ENCODE results near the gene MACROD2. TPM values are rescaled to one million over a fixed set of nuclear protein-coding genes. Genes with fewer than 3 reads are reported as not detected.

Gene MACROD2
- total and polyA plus RNA-seq, 8 donors, result 0.78 to 31.3 (median 10.9) TPM; not detected in 1

DNA sequence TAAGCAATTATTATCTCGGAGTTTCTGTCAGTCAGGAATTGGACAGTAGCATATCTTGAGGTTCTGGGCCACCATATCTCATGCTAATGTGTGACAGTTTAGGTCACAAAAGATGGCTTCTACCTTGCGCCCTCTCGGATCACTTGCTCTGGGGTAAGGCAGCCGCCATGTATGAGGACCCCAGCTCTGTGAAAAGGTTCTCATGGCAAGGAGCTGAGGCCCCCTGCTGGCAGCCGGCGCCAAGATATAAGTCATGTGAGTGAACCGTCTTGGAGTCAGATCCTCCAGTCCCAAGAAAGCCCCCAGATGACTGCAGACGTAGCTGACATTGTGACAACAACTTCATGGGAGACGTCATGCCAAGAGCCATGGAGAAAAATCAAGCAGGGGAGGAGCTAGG lies 1907.2 kb downstream of the MACROD2 start:
- intact Hi-C loops (cut with DNase I; ENCODE audit: low total_unique reads), result no loop called here
- TF ChIP-seq, protein P1, sequence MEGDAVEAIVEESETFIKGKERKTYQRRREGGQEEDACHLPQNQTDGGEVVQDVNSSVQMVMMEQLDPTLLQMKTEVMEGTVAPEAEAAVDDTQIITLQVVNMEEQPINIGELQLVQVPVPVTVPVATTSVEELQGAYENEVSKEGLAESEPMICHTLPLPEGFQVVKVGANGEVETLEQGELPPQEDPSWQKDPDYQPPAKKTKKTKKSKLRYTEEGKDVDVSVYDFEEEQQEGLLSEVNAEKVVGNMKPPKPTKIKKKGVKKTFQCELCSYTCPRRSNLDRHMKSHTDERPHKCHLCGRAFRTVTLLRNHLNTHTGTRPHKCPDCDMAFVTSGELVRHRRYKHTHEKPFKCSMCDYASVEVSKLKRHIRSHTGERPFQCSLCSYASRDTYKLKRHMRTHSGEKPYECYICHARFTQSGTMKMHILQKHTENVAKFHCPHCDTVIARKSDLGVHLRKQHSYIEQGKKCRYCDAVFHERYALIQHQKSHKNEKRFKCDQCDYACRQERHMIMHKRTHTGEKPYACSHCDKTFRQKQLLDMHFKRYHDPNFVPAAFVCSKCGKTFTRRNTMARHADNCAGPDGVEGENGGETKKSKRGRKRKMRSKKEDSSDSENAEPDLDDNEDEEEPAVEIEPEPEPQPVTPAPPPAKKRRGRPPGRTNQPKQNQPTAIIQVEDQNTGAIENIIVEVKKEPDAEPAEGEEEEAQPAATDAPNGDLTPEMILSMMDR (IDR thresholded peaks at IDR 0.05), result no peak
- TF ChIP-seq EP300 (IDR thresholded peaks at IDR 0.05) (no peak), POLR2A (IDR thresholded peaks at IDR 0.05) (no peak), POLR2AphosphoS5 (IDR thresholded peaks at IDR 0.05) (no peak)
- Histone ChIP-seq H3K27ac (no peak overlapping the region), H3K36me3 (no peaks in the 10 kb centered on the region), H3K27me3 (no peaks in the 10 kb centered on the region), H3K9me3 (no peaks in the 10 kb centered on the region), H3K4me1 (no peaks in the 10 kb centered on the region), H3K4me3 (no peak overlapping the region)
- WGBS, 5 donors, result 84 to 91% (median 87%) methylated on average over 9 of the region's 9 CpGs
- no peak for DNase-seq

DNA sequence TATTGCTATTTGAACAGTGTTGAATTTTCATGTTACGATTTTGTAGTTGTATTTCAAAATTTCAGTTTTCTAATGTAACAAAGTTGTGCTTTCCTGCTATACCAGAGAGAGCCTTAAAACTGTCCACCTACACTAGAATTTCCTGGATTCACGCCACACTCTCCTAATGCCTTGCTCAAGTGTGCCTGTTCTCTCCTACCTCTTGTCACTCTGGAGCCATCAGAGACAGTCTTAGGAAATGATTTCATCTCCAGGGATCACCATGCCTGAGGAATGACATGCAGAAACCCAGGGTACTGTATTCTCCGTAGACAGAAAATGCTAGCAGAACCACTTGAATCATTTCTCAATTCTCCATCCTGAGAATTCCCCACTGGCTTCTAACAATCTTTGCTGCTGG lies 1910.3 kb downstream of the MACROD2 start:
- no peak for DNase-seq
- TF ChIP-seq, protein P1 (IDR thresholded peaks at IDR 0.05), result no peak
- TF ChIP-seq POLR2A (IDR thresholded peaks at IDR 0.05), result no peak
- TF ChIP-seq POLR2AphosphoS5 (IDR thresholded peaks at IDR 0.05), result no peak
- TF ChIP-seq EP300 (IDR thresholded peaks at IDR 0.05), result no peak
- H3K27ac ChIP-seq, result no peak overlapping the region
- H3K4me3 ChIP-seq, result no peak overlapping the region
- intact Hi-C loops (cut with DNase I; ENCODE audit: low total_unique reads), result no loop called here
- H3K27me3 ChIP-seq, result no peaks in the 10 kb centered on the region
- WGBS, 5 donors, result 78 to 90% (median 86%) methylated on average over 3 of the region's 3 CpGs
- H3K9me3 ChIP-seq, result no peaks in the 10 kb centered on the region
- H3K4me1 ChIP-seq, result no peaks in the 10 kb centered on the region
- no peaks in the 10 kb centered on the region for H3K36me3 ChIP-seq

DNA sequence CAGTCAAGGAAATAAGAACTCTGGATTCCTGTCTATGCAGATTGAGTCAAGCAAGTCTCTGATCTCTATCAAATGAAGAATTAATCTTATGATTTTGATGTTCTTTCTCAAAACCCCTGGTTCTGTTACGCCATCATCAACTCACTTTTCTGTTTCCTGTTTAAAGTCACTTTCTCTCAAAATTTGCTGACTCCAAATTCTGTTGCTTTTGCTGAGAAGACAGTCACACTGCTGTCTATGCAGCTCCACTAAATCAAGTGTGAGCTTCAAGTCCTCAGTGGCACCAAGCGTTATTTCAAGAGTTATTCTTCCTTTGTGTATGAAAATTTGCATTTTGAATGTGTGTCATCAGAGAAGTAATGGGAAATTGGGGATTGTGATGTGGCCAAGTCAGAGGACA lies 1914.7 kb downstream of the MACROD2 start:
- 90 to 99% (median 96%) methylated on average over 2 of the region's 2 CpGs for WGBS, 5 donors
- intact Hi-C loops (cut with DNase I; ENCODE audit: low total_unique reads), result no loop called here
- Histone ChIP-seq H3K9me3 (no peaks in the 10 kb centered on the region), H3K36me3 (no peaks in the 10 kb centered on the region), H3K27me3 (no peaks in the 10 kb centered on the region), H3K4me3 (no peak overlapping the region), H3K4me1 (peaks cover 0 to 11% (median 5%) of the 10 kb centered on the region in 4 donors), H3K27ac (no peak overlapping the region)
- TF ChIP-seq EP300 (IDR thresholded peaks at IDR 0.05) (no peak), POLR2AphosphoS5 (IDR thresholded peaks at IDR 0.05) (no peak)
- DNase-seq, result no peak

DNA sequence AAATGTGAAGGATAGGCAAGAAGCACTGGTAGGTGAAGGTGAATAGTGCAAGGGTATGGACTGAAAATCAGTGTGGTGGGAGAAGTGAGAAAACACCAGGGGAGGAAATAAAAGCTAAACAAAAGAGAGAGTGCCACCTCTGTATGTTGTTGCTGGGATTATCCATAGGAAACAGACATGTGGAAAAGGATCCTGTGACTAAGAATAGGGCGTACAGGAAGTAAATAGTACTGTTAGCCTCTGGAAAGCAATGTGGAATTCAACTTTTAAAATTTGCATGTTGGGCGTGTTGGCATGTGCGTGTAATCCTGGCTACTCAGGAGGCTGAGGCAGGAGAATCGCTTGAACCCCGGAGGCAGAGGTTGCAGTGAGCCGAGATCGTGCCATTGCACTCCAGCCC lies 1916.3 kb downstream of the MACROD2 start:
- H3K27me3 ChIP-seq, result no peaks in the 10 kb centered on the region
- H3K9me3 ChIP-seq, result no peaks in the 10 kb centered on the region
- no peak overlapping the region for H3K27ac ChIP-seq
- TF ChIP-seq EP300 (IDR thresholded peaks at IDR 0.05) (no peak), POLR2A (IDR thresholded peaks at IDR 0.05) (no peak), POLR2AphosphoS5 (IDR thresholded peaks at IDR 0.05) (no peak)
- TF ChIP-seq, protein P1 (IDR thresholded peaks at IDR 0.05), result no peak
- H3K4me1 ChIP-seq, result peaks cover 0 to 11% (median 5%) of the 10 kb centered on the region in 4 donors
- H3K36me3 ChIP-seq, result no peaks in the 10 kb centered on the region
- intact Hi-C loops (cut with DNase I; ENCODE audit: low total_unique reads), result no loop called here
- 70 to 85% (median 84%) methylated on average over 7 of the region's 7 CpGs for WGBS, 5 donors
- DNase-seq, result peak in 1 of 2 donors; percentile 21
- no peak overlapping the region for H3K4me3 ChIP-seq

DNA sequence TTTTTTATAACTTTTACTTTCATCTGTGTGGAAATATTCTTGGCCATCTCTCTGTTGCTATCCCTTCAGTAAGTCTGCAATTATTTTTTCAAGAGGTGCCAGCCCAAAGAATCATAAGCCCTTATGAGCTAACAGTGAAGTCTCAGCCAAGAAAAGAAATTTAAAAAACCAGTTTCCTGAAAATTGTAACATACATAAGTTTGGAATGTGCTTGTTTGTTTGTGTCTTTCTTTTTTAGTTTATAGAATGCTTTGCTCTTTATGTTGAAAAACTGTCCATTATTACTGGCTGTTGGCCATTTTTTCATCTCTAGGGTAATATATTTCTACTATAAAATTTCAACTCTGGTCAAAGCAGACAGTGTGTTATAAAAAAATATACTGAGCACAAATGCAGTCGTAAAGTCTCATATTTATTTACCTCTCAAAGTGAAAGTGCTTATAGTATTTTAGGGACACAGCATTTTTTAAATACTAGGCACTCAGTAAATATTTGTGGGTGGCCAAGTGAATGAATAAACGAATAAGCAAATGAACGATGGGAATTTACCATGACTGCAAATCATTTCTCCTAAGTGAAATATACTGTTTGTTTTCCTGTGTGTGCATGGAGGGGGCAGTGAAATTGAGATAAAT lies 1918.2 kb downstream of the MACROD2 start:
- no peaks in the 10 kb centered on the region for H3K9me3 ChIP-seq
- H3K4me3 ChIP-seq, result no peak overlapping the region
- no peaks in the 10 kb centered on the region for H3K36me3 ChIP-seq
- TF ChIP-seq EP300 (IDR thresholded peaks at IDR 0.05) (no peak), POLR2A (IDR thresholded peaks at IDR 0.05) (no peak), POLR2AphosphoS5 (IDR thresholded peaks at IDR 0.05) (no peak)
- TF ChIP-seq, protein P1 (IDR thresholded peaks at IDR 0.05), result no peak
- 13 to 28% (median 19%) methylated on average over 3 of the region's 3 CpGs for WGBS, 5 donors
- peaks cover 0 to 11% (median 5%) of the 10 kb centered on the region in 4 donors for H3K4me1 ChIP-seq
- intact Hi-C loops (cut with DNase I; ENCODE audit: low total_unique reads), result no loop called here
- peak in 1 of 2 donors; percentile 30 for DNase-seq
- H3K27ac ChIP-seq, result no peak overlapping the region
- H3K27me3 ChIP-seq, result no peaks in the 10 kb centered on the region
